ENCODE data around the gene ADISSP. TPM values are rescaled to one million over a fixed set of nuclear protein-coding genes. Genes with fewer than 3 reads are reported as not detected.

Gene ADISSP
- total RNA-seq, 4 donors from 2014 or later, result 11.6 to 17.0 (median 16.3) TPM

- 39 to 65% methylated on average over 5 to 17 of the region's 18 CpGs for WGBS, 2 donors
- no peaks in the 10 kb centered on the region for H3K36me3 ChIP-seq
- intact Hi-C loops (cut with DNase I), result no loop called here
- no peak overlapping the region for H3K4me3 ChIP-seq (replicated peaks in 1 of 3)
- no peaks in the 10 kb centered on the region for H3K9me3 ChIP-seq
- H3K27ac ChIP-seq, result peak overlapping the region in 1 of 3 donors; percentile 0
- peak; percentile 68 to 71 for DNase-seq
- no peaks in the 10 kb centered on the region for H3K27me3 ChIP-seq
- peaks cover 0 to 12% of the 10 kb centered on the region in 2 donors for H3K4me1 ChIP-seq
- TF ChIP-seq POLR2A (IDR thresholded peaks at IDR 0.05), result no peak
- TF ChIP-seq, protein P1, sequence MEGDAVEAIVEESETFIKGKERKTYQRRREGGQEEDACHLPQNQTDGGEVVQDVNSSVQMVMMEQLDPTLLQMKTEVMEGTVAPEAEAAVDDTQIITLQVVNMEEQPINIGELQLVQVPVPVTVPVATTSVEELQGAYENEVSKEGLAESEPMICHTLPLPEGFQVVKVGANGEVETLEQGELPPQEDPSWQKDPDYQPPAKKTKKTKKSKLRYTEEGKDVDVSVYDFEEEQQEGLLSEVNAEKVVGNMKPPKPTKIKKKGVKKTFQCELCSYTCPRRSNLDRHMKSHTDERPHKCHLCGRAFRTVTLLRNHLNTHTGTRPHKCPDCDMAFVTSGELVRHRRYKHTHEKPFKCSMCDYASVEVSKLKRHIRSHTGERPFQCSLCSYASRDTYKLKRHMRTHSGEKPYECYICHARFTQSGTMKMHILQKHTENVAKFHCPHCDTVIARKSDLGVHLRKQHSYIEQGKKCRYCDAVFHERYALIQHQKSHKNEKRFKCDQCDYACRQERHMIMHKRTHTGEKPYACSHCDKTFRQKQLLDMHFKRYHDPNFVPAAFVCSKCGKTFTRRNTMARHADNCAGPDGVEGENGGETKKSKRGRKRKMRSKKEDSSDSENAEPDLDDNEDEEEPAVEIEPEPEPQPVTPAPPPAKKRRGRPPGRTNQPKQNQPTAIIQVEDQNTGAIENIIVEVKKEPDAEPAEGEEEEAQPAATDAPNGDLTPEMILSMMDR (IDR thresholded peaks at IDR 0.05), result peak; percentile 85 to 96 (median 94)
These were observed 56.7 kb downstream of the ADISSP start for GRCh38 chr20:3710703-3711483.

- TF ChIP-seq, protein P1 (IDR thresholded peaks at IDR 0.05), result no peak
- no peak for TF ChIP-seq POLR2A (IDR thresholded peaks at IDR 0.05)
- Histone ChIP-seq H3K36me3 (no peaks in the 10 kb centered on the region), H3K27ac (peak overlapping the region in 1 of 3 donors; percentile 0), H3K4me3 (replicated peaks in 1 of 3) (no peak overlapping the region), H3K27me3 (no peaks in the 10 kb centered on the region), H3K4me1 (peaks cover 0 to 12% of the 10 kb centered on the region in 2 donors), H3K9me3 (no peaks in the 10 kb centered on the region)
- WGBS, 2 donors, result 52 to 73% methylated on average over 3 to 5 of the region's 6 CpGs
- DNase-seq, result no peak
- intact Hi-C loops (cut with DNase I), result no loop called here
These were observed 57.5 kb downstream of the ADISSP start for GRCh38 chr20:3710011-3710466.

DNA sequence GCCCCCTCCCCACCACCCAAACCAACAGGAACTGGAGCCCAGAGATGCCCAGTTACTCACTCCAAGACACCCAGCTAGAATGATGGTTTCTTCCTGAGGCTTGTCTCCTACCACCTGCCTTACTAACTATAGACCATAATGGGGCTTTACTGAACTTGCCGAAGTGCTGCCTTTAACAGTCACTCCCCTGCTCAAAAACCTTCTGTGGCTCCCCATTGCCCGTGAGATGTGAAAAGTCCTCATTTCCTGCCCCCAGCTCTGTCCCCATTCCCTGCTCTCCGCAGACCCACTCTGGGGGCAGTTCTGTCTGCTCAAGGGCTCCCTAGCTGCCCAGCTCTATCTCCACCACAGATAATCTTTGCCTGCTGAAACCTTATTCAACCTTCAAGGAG lies 60.0 kb downstream of the ADISSP start:
- no peak for DNase-seq
- TF ChIP-seq, protein P1 (IDR thresholded peaks at IDR 0.05), result no peak
- no peak for TF ChIP-seq POLR2A (IDR thresholded peaks at IDR 0.05)
- no peak overlapping the region for H3K4me3 ChIP-seq (replicated peaks in 1 of 3)
- H3K9me3 ChIP-seq, result no peaks in the 10 kb centered on the region
- H3K36me3 ChIP-seq, result no peaks in the 10 kb centered on the region
- intact Hi-C loops (cut with DNase I), result loop anchor here (2.0 kb wide), 1 partner anchor 31 kb away; no protein-coding TSS in a partner anchor
- H3K4me1 ChIP-seq, result peaks cover 0 to 12% of the 10 kb centered on the region in 2 donors
- 91 to 98% methylated on average over 3 of the region's 3 CpGs for WGBS, 2 donors
- no peak overlapping the region for H3K27ac ChIP-seq
- no peaks in the 10 kb centered on the region for H3K27me3 ChIP-seq

DNA sequence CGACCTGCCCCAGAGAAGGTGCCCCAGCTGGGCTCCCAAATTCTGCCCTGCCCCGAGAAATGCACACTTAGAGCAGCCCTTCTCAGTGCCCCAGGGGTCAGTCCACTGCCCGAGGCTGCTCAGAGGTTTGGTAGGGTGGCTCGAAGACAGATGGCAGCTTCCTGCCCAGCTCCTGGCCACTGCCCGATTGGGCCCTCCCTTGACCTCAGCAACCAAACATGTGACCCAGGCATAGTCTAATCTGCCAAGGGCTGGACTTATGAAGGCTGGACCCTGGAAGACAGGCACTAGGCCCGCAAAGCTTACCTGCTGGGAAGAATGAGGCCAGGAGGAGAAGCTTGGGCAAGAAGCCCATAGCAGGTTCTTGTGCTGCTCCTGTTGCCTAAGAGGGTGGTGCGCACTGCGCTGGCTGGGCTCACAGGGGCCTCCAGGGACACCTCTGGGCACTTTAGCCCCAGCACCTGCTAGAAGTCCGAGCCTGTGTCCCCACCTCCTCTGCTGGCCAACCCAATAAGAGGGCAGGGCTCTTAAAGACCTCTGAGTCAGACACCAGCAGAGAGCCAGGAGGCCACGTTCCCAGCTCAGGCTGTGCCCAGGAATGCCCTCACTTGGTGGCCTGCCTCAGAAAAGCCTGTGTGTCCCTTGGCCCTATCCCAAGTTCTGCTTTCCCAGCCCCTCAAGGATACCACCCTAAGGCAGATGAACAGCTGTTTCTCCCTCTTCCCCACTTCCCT lies 60.6 kb downstream of the ADISSP start:
- DNase-seq, result peak; percentile 58 to 68
- intact Hi-C loops (cut with DNase I), result loop anchor here (2.0 kb wide), 1 partner anchor 30 kb away; no protein-coding TSS in a partner anchor
- Histone ChIP-seq H3K27me3 (no peaks in the 10 kb centered on the region), H3K36me3 (no peaks in the 10 kb centered on the region), H3K27ac (no peak overlapping the region), H3K4me3 (replicated peaks in 1 of 3) (no peak overlapping the region), H3K4me1 (peaks cover 0 to 12% of the 10 kb centered on the region in 2 donors), H3K9me3 (no peaks in the 10 kb centered on the region)
- WGBS, 2 donors, result 59 to 61% methylated on average over 5 of the region's 10 CpGs
- no peak for TF ChIP-seq POLR2A (IDR thresholded peaks at IDR 0.05)
- TF ChIP-seq, protein P1 (IDR thresholded peaks at IDR 0.05), result no peak

Data from thyroid gland (tissue), 4 donors.